NCI-H1105 (cell line): ENCODE data around the gene TKT.
"Not testable (repeated sequence)": the region's sequence is repeated elsewhere in the genome, so short reads cannot be mapped to it uniquely, and the experiment has no call there.

Source experiments
- DNase-seq: peaks from one replicate; lab custom pipeline; 2025; lab: John Stamatoyannopoulos, UW

The TKT gene, protein sequence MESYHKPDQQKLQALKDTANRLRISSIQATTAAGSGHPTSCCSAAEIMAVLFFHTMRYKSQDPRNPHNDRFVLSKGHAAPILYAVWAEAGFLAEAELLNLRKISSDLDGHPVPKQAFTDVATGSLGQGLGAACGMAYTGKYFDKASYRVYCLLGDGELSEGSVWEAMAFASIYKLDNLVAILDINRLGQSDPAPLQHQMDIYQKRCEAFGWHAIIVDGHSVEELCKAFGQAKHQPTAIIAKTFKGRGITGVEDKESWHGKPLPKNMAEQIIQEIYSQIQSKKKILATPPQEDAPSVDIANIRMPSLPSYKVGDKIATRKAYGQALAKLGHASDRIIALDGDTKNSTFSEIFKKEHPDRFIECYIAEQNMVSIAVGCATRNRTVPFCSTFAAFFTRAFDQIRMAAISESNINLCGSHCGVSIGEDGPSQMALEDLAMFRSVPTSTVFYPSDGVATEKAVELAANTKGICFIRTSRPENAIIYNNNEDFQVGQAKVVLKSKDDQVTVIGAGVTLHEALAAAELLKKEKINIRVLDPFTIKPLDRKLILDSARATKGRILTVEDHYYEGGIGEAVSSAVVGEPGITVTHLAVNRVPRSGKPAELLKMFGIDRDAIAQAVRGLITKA

DNA sequence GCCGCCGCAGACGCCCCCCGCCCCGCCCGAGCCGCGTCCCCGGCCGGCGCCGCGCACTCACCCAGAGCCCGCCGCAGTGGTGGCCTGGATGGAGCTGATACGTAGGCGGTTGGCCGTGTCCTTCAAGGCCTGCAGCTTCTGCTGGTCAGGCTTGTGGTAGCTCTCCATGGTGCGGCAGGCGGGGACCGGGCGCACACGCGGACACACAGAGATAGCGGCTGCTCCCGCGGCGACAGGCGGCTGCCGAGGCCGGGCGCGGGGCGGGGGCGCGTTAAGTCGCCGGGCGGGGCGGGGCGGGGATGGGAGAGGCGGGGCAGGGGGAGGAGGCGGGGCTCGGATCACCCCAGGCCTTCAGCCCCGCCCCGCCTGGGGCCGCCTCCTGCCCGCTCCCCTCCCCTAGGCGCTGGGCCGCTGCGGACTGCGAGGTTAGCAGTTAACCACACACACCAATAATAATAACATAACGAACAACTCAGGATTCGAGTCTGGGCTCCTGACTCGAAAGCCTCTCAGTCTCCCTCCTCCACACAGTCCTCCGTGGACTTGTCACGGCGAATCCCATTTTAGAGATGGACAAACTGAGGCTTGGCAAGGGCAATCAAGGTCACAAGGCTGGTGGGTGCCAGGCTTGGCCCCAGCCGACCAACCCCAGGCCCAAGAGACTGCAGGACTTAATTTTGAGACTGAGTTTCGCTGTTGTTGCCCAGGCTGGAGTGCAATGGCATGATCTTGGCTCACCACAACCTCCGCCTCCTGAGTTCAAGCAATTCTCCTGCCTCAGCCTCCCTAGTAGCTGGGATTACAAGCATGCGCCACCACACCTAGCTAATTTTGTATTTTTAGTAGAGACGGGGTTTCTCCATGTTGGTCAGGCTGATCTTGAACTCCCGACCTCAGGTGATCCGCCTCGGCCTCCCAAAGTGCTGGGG lies at the start of gene TKT:
Gene TKT (minus strand): TSS at position 248 of the 929 bp plus-strand sequence. CDS start 80 bp downstream, at position 168.
- DNase-seq, result peak; percentile 68

DNA sequence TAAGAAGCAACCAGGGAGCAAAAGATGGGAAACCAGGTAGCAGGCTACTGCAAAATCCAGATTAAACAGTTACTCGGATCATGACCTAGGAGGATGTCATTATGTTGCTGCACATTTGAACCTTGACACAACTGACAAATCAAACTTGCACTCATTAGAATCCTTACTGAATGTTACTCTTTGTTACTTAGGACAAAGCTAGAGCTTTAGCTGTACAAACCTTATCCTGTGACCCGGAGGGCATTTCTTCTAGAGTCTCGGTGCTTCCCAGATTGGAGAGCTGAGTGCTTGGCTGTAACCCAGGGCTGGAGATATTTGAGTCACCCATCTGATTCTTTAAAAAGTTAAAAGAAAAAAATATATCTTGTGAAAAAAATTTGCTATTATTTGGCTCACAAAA lies 48.1 kb upstream of the TKT start:
- DNase-seq, result no peak

DNA sequence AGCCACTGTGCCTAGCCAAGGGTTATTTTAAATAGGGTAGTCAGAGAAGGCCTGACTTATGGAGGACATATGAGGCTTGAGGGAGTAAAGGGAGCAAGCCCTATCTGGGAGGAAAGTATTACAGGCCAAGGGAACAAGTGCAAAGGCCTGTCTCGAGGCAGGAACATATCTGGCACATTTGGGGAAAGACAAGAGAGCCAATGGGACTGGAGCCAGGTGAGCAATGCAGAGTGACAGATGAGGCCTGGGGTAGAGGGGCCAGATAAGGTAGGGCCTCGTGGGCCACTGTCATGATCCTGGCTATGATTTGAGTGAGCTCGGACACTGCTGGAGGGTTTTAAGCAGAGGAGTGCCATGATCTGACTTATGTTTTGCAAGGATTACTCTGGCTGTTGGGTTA lies 47.7 kb upstream of the TKT start:
- DNase-seq, result no peak

DNA sequence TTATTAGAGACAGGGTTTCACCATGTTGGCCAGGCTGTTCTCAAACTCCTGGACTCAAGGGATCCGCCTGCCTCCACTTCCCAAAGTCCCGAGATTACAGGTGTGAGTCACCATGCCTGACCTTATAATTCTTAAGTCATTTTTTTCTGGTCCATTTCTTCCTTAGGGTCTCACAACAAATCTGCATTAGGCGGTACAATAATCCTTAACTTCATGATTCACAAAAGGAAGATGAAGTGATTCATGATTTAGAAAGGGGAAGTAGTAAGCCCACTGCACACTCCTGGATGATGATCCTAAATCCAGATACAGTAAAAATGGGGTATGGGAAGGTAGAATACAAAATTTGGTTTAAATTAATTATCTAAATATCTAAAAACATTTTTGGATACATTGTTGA lies 45.0 kb upstream of the TKT start:
- DNase-seq, result no peak

DNA sequence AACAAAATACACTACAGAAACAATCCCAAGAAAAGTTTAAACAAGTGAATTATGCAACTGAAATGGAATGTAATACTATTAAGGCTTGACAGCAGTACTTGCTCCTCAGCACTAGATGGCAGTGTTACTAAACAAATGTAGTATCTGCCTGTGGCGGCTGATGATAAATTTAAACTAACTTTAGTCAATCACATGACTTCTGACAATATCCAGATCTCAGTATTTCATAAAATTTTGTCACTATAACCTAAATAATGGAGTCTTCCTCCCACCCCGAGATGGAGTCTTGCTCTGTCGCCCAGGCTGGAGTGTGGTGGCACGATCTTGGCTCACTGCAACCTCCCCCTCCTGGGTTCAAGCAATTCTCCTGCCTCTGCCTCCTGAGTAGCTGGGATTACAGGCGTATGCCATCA lies 43.8 kb upstream of the TKT start:
- DNase-seq, result peak; percentile 14

DNA sequence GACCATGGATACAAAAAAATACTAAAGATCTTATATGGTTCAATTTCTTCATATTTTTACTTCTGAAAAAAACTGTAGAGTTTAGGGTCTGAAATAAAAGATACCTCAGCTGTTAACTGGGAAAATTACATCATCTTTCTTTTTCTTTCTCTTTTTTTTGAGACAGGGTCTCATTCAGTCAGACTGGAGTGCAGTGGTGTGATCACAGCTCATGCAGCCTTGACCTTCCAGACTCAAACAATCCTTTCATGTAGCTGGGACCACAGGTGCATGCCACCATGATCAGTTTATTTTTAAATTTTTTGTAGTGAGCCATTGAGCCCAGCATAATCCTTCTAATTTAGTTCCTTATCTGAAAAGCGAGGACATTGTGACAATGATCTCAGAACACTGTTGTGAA lies 39.6 kb upstream of the TKT start:
- DNase-seq, result no peak

DNA sequence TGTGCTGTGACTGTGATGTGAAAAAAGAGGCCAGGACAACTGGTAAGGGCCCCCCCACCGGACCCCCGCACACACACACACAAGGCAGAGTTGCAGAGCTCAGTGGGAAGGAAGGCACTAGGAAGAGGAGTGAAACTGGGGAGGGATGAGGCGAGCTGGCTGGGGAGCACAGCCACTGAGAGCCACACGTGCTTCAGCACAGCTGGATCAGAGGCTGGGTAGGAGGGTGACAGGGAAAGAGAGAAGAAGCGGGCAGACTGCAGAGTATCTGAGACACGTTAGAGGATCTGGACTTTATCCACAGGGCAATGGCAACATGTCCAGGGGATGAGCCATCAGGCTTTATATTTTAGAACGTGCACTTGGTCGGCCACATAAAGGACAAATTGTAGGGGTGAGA lies 38.0 kb upstream of the TKT start:
- no peak for DNase-seq

DNA sequence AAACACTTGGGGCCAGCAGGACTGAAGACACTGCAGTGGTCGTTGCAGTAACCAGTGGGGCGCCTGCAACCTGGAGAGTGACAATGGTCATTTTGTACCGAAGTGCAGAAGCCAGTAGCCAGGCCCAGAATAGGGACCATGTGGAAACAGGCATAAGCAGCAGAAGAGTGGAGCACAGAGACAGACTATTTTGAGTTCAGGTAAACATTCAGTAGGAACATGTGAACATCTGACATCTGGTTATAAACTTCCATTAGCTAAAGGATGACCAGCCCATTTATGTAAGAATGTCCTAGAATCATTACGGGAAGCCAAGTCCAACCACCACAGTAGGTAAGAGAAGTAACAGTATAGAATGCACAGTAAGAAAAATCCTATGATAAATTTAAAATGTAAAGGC lies 32.4 kb upstream of the TKT start:
- no peak for DNase-seq

DNA sequence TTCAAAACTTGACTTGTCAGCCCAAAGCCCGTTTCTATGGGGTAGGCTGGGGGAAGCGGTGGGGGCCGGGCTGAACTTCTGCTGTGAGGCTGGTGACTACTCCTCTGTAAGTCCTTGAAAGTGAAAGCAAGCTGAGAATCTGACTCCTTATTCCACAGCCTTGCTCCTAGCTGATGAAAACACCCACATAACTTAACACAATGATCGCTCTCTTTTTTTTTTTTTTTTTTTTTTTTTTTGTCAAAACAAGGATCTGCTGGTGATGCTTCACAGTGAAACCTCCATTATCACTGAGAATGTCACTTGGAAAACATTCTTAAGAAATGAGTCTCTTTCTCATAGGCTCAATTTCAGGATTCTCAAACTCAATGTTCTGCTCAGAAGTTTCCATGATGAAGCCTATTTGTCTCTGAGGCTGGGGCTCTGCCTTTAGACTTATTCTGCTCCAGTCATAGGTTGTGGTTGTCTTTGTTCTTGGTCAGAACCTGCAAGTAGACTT lies 31.4 kb upstream of the TKT start:
- DNase-seq, result no peak

DNA sequence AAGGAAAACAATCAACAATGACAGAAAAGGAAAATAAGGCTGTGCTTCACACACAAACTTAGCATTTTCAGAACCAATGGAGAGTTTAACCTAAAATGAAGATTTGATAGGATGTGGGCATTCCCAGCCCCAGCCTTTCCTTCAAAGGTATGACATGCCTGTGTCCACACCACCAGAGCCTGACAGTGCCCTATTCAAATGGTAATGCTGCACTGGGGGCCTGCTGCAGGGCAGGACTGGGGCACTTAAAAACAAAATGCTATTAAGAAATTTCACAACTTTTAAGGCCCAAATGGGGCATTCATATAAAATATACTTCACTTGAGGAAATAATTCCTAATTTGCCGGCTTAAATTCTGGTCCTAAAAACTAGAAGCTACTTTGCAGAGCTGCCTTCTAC lies 30.9 kb upstream of the TKT start:
- no peak for DNase-seq

DNA sequence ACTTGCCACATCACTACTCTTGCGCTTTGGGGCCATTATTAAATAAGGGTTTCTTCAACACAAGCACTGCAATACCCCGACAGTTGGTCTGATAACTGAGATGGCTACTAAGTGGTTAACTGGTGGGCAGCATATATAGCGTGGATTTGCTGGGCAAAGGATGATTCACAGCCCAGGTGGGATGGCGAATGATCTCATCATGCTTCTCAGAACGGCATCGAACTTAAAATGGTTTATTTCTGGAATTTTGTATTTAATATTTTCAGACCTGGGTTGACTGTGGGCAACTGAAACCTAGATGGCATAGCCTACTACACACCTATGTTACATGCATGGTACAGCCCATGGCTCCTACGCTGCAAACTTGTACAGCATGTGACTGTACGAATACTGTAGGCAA lies 26.8 kb upstream of the TKT start:
- no peak for DNase-seq

DNA sequence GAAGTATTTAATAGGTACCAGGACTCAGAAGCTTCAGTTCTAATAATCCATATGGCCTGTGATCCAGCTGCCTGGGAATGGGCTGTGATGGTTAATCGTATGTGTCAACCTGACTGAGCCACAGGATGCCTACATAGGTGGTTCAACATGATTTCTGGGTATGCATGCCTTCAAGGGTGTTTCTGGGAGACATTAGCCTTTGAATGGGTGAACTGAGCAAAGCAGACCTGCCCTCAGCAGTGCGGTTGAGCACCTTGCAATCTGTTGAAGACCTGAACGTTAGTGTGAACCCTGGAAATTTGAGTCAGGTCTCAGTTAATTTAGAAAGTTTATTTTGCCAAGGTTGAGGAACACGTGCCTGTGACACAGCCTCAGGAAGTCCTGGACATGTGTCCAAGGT lies 22.8 kb upstream of the TKT start:
- no peak for DNase-seq

DNA sequence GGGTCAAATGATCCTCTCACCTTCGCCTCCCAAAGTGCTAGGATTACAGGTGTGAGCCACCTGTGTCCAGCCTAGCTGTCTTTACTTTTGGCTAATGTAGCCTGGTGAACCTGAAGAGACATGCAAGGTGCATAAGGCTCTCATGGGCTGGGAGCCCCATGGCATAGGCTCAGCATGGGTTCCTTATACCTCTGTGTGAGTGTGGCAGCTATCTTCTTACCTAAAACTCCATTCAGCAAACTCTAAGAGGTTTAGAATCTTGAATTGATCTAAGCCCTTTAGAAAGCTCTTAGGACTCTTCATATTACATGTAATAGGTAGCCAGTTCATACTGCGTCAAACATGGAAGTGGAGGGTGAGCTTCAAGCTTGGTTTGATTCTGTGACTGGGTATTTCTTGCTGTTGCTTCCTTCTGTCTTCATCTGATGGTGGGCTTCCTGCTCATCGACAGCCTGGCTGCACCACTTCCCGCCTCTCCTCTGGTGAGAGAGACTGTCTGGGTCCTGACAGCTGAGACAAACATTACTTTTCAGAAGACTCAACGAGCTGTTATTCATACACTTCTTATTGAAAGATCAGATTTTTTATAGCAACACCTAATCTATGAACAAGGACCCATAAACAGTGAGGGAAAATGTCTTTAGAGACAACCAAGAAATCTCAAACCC lies 19.2 kb upstream of the TKT start:
- DNase-seq, result no peak

DNA sequence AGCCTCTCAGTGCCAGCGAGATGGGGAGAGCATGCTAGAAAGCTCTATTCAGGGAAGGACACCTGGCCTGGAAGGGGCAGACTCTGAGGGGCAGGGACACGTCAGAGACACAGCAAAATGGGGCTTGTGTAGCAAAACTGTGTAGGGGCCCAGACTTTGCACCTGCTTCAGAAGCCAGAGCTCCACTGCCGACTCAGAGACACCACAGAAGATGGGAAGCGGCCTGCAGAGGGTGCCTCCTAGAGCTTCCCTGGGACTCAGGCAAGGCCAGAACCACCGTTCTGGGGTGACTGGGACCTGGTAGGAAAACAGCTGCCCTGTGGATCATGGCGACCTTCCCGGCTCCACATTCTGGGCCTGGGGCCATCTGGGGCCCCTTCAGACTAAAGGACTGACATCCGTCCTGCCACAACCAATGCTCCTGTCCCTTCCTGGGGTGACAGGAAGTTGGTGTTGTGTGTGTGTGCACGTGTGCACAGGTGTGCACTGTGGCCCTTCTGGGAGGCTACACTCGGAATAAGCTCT lies 17.4 kb upstream of the TKT start:
- DNase-seq, result no peak

DNA sequence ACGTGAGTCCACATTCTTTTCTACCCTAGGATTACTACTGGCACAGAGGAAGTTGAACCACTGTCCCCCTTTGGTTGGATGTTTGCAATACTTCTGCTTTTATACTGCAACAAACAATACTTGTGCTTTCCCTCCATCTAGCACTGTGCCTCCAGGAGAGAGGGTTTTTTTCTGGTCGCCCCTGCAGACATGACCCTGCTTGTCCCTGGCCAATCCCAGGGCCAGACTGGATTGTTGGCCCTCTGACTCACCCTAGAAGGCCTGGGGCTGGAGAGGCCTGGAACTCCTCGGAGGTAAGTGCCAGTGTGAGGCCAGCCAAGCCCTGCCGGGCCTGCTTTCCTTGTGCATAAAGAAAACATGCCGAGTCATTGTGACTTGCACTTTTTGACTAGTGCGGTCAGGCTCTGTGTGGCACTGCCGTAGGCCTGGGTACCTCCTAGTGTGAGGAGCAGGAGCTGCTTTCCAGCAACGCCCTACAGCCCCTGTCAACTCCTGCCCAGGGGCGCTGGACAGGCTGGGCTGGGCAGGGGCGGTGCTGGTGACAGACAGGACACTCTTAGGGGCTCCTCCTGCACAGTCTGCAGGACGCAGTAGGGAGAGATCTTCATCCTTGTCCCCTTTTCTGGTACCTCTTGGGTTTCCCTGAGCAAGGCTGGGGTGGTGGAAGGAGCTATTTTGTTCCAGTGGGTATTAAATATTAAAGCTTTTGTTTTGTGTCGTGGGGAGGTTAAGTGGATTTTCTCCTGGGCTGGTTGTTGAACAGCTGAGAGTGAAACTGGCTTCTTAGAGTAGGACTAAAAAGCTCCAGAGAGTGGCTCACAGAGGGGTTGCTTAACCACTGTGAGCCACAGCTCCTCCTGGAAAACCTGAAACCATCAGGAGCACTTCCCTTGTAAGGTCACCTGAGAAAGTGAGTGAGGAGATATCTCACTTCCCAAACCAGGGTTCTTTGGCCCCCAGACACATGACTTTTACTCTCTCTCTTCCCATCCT lies 14.4 kb upstream of the TKT start:
- peak; percentile 12 for DNase-seq

DNA sequence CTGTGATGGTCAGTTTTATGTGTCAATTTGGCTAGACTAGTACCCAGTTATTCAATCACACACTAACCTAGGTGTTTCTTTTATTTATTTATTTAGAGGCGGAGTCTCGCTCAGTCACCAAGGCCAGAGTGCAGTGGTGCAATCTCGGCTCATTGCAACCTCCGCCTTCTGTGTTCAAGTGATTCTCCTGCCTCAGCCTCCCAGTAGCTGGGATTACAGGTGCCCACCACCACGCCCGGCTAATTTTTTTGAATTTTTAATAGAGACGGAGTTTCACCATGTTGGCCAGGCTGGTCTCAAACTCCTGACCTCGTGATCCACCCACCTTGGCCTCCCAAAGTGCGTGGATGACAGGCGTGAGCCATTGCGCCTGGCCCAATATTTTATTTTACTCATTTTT lies 13.4 kb upstream of the TKT start:
- not testable (repeated sequence) for DNase-seq

DNA sequence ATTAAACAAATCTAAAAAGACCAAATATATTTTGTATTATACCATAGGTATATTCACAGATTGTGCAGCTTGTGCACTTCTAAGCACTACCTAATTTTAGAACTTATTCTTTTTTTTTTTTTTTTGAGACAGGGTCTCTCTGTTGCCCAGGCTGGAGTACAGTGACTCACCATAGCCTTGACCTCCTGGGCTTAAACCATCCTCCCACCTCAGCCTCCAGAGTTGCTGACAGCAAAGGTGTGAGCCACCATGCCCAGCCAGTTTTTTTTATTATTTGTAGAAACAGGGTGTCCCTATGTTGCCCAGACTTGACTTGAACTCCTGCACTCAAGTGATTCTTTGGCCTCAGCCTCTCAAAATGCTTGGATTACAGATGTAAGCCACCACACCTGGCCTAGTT lies 11.9 kb upstream of the TKT start:
- DNase-seq, result no peak

DNA sequence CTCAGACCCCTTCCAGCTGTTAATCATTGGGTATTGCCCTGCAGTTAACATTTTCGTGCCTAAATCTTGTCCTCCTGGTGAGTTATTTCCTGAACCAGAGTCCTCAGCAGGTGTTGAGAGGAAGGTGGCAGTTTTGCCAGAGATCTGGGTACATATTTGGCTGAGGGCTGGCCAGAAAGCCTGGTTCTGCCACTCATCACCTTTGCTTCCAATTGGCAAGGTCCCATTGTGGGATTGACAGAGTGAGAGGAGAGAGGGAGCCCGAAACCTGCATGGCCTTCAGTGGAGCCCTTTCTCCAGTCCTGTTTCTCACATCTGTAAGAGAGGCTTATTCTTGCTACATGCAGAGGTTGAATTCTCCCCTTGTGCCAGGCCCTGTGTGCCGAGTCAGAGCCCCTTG lies 8.9 kb upstream of the TKT start:
- no peak for DNase-seq

DNA sequence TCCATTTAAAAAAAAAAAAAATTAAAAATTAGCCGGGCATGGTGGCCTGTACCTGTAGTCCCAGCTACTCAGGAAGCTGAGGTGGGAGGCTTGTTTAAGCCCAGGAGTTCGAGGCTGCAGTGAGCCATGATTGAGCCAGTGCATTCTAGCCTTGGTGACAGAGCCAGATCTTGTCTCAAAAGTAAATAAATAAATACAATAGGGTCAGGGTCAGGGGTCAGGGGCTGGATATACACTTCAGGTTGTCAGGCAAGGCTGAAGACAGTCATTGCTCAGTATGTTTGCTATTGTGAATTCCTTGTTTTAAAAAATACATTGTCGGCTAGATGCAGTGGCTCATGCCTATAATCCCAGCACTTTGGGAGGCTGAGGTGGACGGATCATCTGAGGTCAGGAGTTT lies 8.1 kb upstream of the TKT start:
- DNase-seq, result no peak

DNA sequence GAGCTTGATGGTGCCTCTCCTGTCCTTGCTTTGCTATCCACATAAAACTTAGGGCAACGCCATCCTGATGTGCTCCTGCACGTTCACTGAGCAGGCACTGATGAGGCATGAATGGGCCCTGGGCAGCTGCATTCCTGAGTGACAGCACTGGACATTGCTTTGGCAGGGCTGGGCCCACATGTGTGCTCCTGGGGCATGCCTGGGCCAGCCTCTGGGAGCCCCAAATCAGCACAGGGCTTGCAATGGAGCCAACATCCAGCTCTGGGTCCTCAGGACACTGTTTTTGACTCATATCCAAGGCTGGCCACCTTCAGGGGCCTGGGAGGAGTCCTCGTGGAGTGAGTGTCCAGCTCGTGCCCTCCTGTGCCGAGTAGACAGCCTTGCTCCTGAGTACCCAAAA lies 5.9 kb upstream of the TKT start:
- DNase-seq, result no peak
